Stomach smooth muscle (tissue), 2 donors: ENCODE data around the gene ANGPT4.
"Not testable (repeated sequence)": the region's sequence is repeated elsewhere in the genome, so short reads cannot be mapped to it uniquely, and the experiment has no call there.

Experiments used
- H3K27ac ChIP-seq: one replicate; pipeline ENCODE4 v1.7.0; 2013; ENCODE audit warnings: mild to moderate bottlenecking, low read length, inconsistent platforms
- H3K27me3 ChIP-seq, 2 donors: one replicate each; pipeline ENCODE4 v1.7.0; 2013; ENCODE audit warnings: low read length in 2 of 2; ENCODE audit not compliant: insufficient read depth in 2 of 2, control insufficient read depth in 1 of 2
- H3K36me3 ChIP-seq, 2 donors: one replicate each; pipeline ENCODE4 v1.7.0; 2013; ENCODE audit warnings: low read length in 2 of 2; ENCODE audit not compliant: control insufficient read depth in 2 of 2, insufficient read depth in 2 of 2
- H3K4me1 ChIP-seq: one replicate; pipeline ENCODE4 v1.7.0; 2013; ENCODE audit warnings: low read length; ENCODE audit not compliant: control insufficient read depth, insufficient read depth
- H3K4me3 ChIP-seq, 2 donors: one replicate each; pipeline ENCODE4 v1.7.0; 2013; ENCODE audit warnings: low read length in 2 of 2
- H3K9ac ChIP-seq, 2 donors: one replicate each; pipeline ENCODE4 v1.7.0; 2013; ENCODE audit warnings: low read length in 2 of 2, mild to moderate bottlenecking in 1 of 2
- H3K9me3 ChIP-seq, 2 donors: one replicate each; pipeline ENCODE4 v1.7.0; 2013; ENCODE audit warnings: low read length in 2 of 2; ENCODE audit not compliant: control insufficient read depth in 2 of 2
- donor health status: healthy.
- donor health status: Pancreatic carcinoma.

The ANGPT4 gene

GRCh38 chr20:858011-858410 lies 58.1 kb downstream of the ANGPT4 start:
- H3K27ac ChIP-seq = no peak overlapping the region
- H3K4me1 ChIP-seq = no peaks in the 10 kb centered on the region
- H3K9ac ChIP-seq = no peak overlapping the region
- no peaks in the 10 kb centered on the region for H3K36me3 ChIP-seq
- H3K4me3 ChIP-seq = no peak overlapping the region
- H3K9me3 ChIP-seq = no peaks in the 10 kb centered on the region
- H3K27me3 ChIP-seq = no peaks in the 10 kb centered on the region

DNA sequence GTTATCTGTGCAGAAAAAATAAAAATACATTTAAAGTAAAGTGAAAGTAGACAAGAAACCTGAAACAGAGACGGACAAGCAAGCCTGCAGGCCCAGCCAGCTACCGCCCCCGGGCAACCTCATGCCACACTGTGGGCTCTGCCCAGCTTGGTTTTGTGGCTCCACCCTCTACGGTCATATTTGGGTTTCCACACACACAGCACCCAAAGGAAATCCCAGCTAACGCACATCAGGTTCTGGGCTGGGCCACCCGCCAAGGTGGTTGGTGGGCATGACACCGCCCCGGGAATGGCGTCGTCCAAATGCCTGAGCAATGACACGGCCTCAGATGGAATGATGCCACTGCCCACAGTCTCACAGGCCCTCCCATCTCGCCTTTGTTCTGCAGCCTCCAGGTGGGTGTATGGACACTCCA lies 59.8 kb downstream of the ANGPT4 start:
- no peaks in the 10 kb centered on the region for H3K4me1 ChIP-seq
- H3K27me3 ChIP-seq = no peaks in the 10 kb centered on the region
- H3K27ac ChIP-seq = no peak overlapping the region
- no peak overlapping the region for H3K9ac ChIP-seq
- H3K9me3 ChIP-seq = no peaks in the 10 kb centered on the region
- H3K4me3 ChIP-seq = no peak overlapping the region
- H3K36me3 ChIP-seq = no peaks in the 10 kb centered on the region

DNA sequence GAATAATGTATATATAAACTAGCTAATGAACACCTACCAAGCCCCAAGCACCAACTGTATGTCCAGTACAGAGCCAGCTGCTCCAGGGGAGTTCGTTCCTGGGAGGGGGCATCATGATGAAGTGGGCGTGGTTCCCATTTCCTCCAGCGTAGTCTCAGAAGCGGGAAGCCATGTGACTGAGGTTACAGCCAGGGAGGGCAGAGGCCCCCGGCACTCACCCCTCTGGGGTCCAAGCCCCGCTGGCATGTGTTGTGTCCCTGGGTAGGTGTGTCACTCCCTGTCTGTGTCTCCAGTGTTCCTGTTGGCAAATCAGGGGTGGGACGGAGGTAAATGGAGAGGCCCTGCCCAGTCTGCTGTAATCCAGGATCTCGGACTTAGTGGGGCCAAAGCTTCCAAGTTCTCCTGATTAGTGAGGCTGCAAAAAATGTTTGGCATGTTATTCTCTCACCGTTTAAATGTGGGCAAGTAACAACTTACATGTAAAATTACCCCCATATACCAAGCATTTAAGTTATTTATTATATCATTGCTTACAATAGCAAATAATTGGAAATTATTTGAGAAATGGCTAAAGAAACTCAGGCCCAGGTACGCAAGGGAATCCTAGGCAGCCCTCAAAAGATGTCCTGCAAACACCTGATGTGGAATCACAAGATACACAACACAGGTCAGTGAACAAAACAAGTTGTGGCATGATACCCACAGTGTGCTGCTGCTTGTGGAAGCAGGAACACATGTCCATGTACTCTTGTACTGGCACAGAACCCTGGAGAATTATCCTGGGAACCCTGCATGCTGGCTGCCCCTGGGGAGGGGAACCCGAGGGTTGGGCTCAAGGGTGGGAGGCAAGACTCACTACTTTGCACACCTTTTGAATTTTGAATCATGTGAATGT lies 60.4 kb downstream of the ANGPT4 start:
- H3K36me3 ChIP-seq = no peaks in the 10 kb centered on the region
- H3K27me3 ChIP-seq = no peaks in the 10 kb centered on the region
- no peak overlapping the region for H3K4me3 ChIP-seq
- no peaks in the 10 kb centered on the region for H3K9me3 ChIP-seq
- H3K4me1 ChIP-seq = no peaks in the 10 kb centered on the region
- no peak overlapping the region for H3K9ac ChIP-seq
- H3K27ac ChIP-seq = no peak overlapping the region

GRCh38 chr20:854601-855000 lies 61.5 kb downstream of the ANGPT4 start:
- H3K27ac ChIP-seq = no peak overlapping the region
- H3K4me3 ChIP-seq = no peak overlapping the region
- H3K36me3 ChIP-seq = no peaks in the 10 kb centered on the region
- H3K27me3 ChIP-seq = no peaks in the 10 kb centered on the region
- H3K4me1 ChIP-seq = no peaks in the 10 kb centered on the region
- no peak overlapping the region for H3K9ac ChIP-seq
- no peaks in the 10 kb centered on the region for H3K9me3 ChIP-seq

- Histone ChIP-seq H3K4me3 (no peak overlapping the region), H3K9ac (no peak overlapping the region), H3K9me3 (no peaks in the 10 kb centered on the region), H3K36me3 (no peaks in the 10 kb centered on the region), H3K27ac (no peak overlapping the region), H3K27me3 (no peaks in the 10 kb centered on the region), H3K4me1 (no peaks in the 10 kb centered on the region)
Observed at GRCh38 chr20:853406-853996, 62.6 kb downstream of the ANGPT4 start.

GRCh38 chr20:848731-849130 lies 67.4 kb downstream of the ANGPT4 start:
- H3K9ac ChIP-seq, H3K4me3 ChIP-seq, H3K27ac ChIP-seq, H3K9me3 ChIP-seq, H3K36me3 ChIP-seq: not testable (repeated sequence)
- H3K27me3 ChIP-seq = peaks cover 6 to 10% of the 10 kb centered on the region in 2 donors
- H3K4me1 ChIP-seq = peaks cover 11% of the 10 kb centered on the region

DNA sequence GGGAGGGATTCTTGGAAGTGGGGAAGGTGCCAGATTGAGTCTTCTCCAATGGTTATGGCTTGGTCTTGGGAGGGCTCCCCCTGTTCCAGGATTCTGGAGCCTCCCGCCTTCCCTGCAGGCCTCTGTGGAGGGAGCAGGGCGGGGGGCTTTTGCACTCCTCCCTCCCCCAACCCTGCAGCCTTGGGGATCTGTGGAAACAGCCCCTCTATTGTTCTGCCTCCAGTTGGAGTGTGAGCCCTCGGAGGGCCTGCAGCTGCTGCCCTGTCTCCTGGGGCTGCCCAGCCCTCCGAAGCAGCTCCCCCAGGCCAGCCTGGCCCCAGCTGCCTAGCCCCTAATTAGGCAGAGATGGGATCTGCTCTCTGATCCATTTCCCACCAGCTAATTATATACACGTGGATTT lies 67.9 kb downstream of the ANGPT4 start:
- H3K4me1 ChIP-seq = peaks cover 11% of the 10 kb centered on the region
- H3K9ac ChIP-seq = no peak overlapping the region
- H3K27me3 ChIP-seq = peaks cover 9 to 12% of the 10 kb centered on the region in 2 donors
- no peak overlapping the region for H3K27ac ChIP-seq
- no peaks in the 10 kb centered on the region for H3K36me3 ChIP-seq
- no peaks in the 10 kb centered on the region for H3K9me3 ChIP-seq
- no peak overlapping the region for H3K4me3 ChIP-seq

DNA sequence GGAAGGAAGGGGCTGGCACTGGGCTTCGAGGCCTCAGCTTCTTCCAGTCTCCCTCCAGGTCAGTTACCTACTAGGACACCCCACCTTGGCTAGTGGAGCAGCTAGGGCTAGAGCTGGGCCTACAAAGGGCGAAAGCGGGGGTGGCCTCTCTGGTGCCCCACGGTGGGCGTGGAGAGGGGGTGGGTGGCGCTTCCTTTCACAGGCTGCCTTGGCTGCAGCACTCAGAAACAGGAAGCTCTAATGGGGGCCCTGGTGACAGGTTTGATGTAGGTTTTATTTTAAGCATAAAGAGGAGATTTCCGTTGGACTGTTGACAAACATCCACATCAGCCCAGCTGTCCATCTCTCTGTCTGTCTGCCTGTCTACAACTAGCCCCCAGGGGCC lies 69.2 kb downstream of the ANGPT4 start:
- Histone ChIP-seq H3K4me3 (no peak overlapping the region), H3K27ac (no peak overlapping the region), H3K9ac (no peak overlapping the region), H3K27me3 (peaks cover 17 to 19% of the 10 kb centered on the region in 2 donors), H3K9me3 (no peaks in the 10 kb centered on the region), H3K36me3 (no peaks in the 10 kb centered on the region), H3K4me1 (peaks cover 11% of the 10 kb centered on the region)

GRCh38 chr20:845941-846893 lies 69.9 kb downstream of the ANGPT4 start:
- H3K27me3 ChIP-seq = peaks cover 22 to 26% of the 10 kb centered on the region in 2 donors
- H3K36me3 ChIP-seq = no peaks in the 10 kb centered on the region
- no peak overlapping the region for H3K4me3 ChIP-seq
- peaks cover 14% of the 10 kb centered on the region for H3K4me1 ChIP-seq
- no peak overlapping the region for H3K9ac ChIP-seq
- H3K27ac ChIP-seq = no peak overlapping the region
- H3K9me3 ChIP-seq = no peaks in the 10 kb centered on the region

GRCh38 chr20:845226-845868 lies 70.8 kb downstream of the ANGPT4 start:
- Histone ChIP-seq H3K9ac (no peak overlapping the region), H3K9me3 (no peaks in the 10 kb centered on the region), H3K27ac (no peak overlapping the region), H3K4me3 (peak overlapping the region in 1 of 2 donors; percentile 67), H3K36me3 (no peaks in the 10 kb centered on the region), H3K27me3 (peaks cover 28 to 34% of the 10 kb centered on the region in 2 donors), H3K4me1 (peaks cover 18% of the 10 kb centered on the region)
